ENCODE results near the gene ERC1. TPM values are rescaled to one million over a fixed set of nuclear protein-coding genes. Genes with fewer than 3 reads are reported as not detected.
A peak's percentile ranks its signal among the peaks of the same experiment; 100 is the strongest.

Gene ERC1
- total RNA-seq, 2 experiments from 2014 or later = 40.1 to 49.6 TPM

- intact Hi-C loops (cut with DNase I, micrococcal nuclease) = loop anchor here (2.0 to 10.0 kb wide), 3 partner anchors 74 to 400 kb away; no protein-coding TSS in a partner anchor
- POLR2A ChIA-PET = interaction anchor here (0.5 to 1.9 kb wide), 4 partner anchors 86 to 457 kb away, joined by 3 to 4 read pairs (median 3); no protein-coding TSS in a partner anchor
- no peaks in the 10 kb centered on the region for H3K9me3 Mint-ChIP-seq
These were observed 213.6 kb downstream of the ERC1 start for GRCh38 chr12:1204581-1205121.

GRCh38 chr12:1205512-1206060, 214.6 kb downstream of the ERC1 start:
- H3K27me3 ChIP-seq (ENCODE audit: control insufficient read depth in 1 of 2, insufficient read depth in 2 of 2, low read length in 2 of 2) = no peaks in the 10 kb centered on the region
- ChIA-PET CTCF (interaction anchor here (1.0 kb wide), 1 partner anchor 27 kb away, joined by 4 read pairs; no protein-coding TSS in a partner anchor), POLR2A (no interaction called here)
- no peaks in the 10 kb centered on the region for H3K4me1 ChIP-seq (ENCODE audit: insufficient read depth, low read length)
- Mint-ChIP-seq H3K27me3 (no peaks in the 10 kb centered on the region), H3K4me3 (peak overlapping the region; percentile 21), H3K27ac (no peak overlapping the region), H3K36me3 (ENCODE audit: low read depth) (peaks cover 15% of the 10 kb centered on the region), H3K4me1 (ENCODE audit: low read depth) (peaks cover 21% of the 10 kb centered on the region), H3K9me3 (no peaks in the 10 kb centered on the region)
- H3K27ac ChIP-seq (ENCODE audit: low read depth in 1 of 2, low read length in 2 of 2) = no peak overlapping the region
- H3K4me3 ChIP-seq (ENCODE audit: low read length) = no peak overlapping the region
- no peaks in the 10 kb centered on the region for H3K9me3 ChIP-seq (ENCODE audit: control insufficient read depth in 1 of 2, insufficient read depth in 1 of 2, low read length in 2 of 2)
- DNase-seq (no peak), ATAC-seq (ENCODE audit: poor library complexity) (no peak)
- H3K36me3 ChIP-seq (ENCODE audit: insufficient read depth, low read length) = peaks cover 1% of the 10 kb centered on the region
- intact Hi-C loops (cut with DNase I, micrococcal nuclease) = loop anchor here (2.0 to 10.0 kb wide), 3 partner anchors 73 to 399 kb away; no protein-coding TSS in a partner anchor
- no peak for TF ChIP-seq CTCF (IDR thresholded peaks at IDR 0.05)

More at GRCh38 chr12:1204581-1205121, 213.6 kb downstream of the ERC1 start:
- Histone ChIP-seq H3K27me3 (ENCODE audit: control insufficient read depth in 1 of 2, insufficient read depth in 2 of 2, low read length in 2 of 2) (no peaks in the 10 kb centered on the region), H3K4me1 (ENCODE audit: insufficient read depth, low read length) (no peaks in the 10 kb centered on the region), H3K36me3 (ENCODE audit: insufficient read depth, low read length) (peaks cover 2% of the 10 kb centered on the region), H3K9me3 (ENCODE audit: control insufficient read depth in 1 of 2, insufficient read depth in 1 of 2, low read length in 2 of 2) (no peaks in the 10 kb centered on the region), H3K4me3 (ENCODE audit: low read length) (peak overlapping the region; percentile 62), H3K27ac (ENCODE audit: low read depth in 1 of 2, low read length in 2 of 2) (peak overlapping the region; percentile 70 to 84)
- Mint-ChIP-seq H3K27ac (no peak overlapping the region), H3K4me3 (no peak overlapping the region), H3K27me3 (no peaks in the 10 kb centered on the region), H3K36me3 (ENCODE audit: low read depth) (peaks cover 15% of the 10 kb centered on the region), H3K4me1 (ENCODE audit: low read depth) (peaks cover 21% of the 10 kb centered on the region)
- TF ChIP-seq CTCF (IDR thresholded peaks at IDR 0.05) = no peak
- ATAC-seq (ENCODE audit: poor library complexity) = peak; percentile 92
- peak in 4 of 14 experiments; percentile 6 to 66 (median 44) for DNase-seq
- CTCF ChIA-PET = interaction anchor here (0.5 to 1.3 kb wide), 3 partner anchors 20 to 87 kb away, joined by 3 to 4 read pairs (median 4); no protein-coding TSS in a partner anchor

- ATAC-seq (ENCODE audit: poor library complexity) (no peak), DNase-seq (no peak)
- no peaks in the 10 kb centered on the region for H3K27me3 ChIP-seq (ENCODE audit: control insufficient read depth in 1 of 2, insufficient read depth in 2 of 2, low read length in 2 of 2)
- no peaks in the 10 kb centered on the region for H3K4me1 ChIP-seq (ENCODE audit: insufficient read depth, low read length)
- peaks cover 15% of the 10 kb centered on the region for H3K36me3 Mint-ChIP-seq (ENCODE audit: low read depth)
- H3K27ac ChIP-seq (ENCODE audit: low read depth in 1 of 2, low read length in 2 of 2) = no peak overlapping the region
- TF ChIP-seq CTCF (IDR thresholded peaks at IDR 0.05) = no peak
- intact Hi-C loops (cut with DNase I, micrococcal nuclease) = loop anchor here (10.0 kb wide), 2 partner anchors 91 to 399 kb away; no protein-coding TSS in a partner anchor
- peaks cover 21% of the 10 kb centered on the region for H3K4me1 Mint-ChIP-seq (ENCODE audit: low read depth)
- no peak overlapping the region for H3K27ac Mint-ChIP-seq
- ChIA-PET POLR2A (no interaction called here), CTCF (no interaction called here)
- H3K4me3 ChIP-seq (ENCODE audit: low read length) = no peak overlapping the region
- H3K4me3 Mint-ChIP-seq = peak overlapping the region; percentile 67
- H3K36me3 ChIP-seq (ENCODE audit: insufficient read depth, low read length) = no peaks in the 10 kb centered on the region
- no peaks in the 10 kb centered on the region for H3K9me3 ChIP-seq (ENCODE audit: control insufficient read depth in 1 of 2, insufficient read depth in 1 of 2, low read length in 2 of 2)
- H3K9me3 Mint-ChIP-seq = no peaks in the 10 kb centered on the region
- no peaks in the 10 kb centered on the region for H3K27me3 Mint-ChIP-seq
These were observed 215.2 kb downstream of the ERC1 start for GRCh38 chr12:1206118-1206734.
